ENCODE data around the gene CNTN1. TPM values are rescaled to one million over a fixed set of nuclear protein-coding genes. Genes with fewer than 3 reads are reported as not detected.

The CNTN1 gene
- total RNA-seq, 2 experiments from 2014 or later: not detected

GRCh38 chr12:40963751-40964150, 271.5 kb downstream of the CNTN1 start:
- CTCF ChIA-PET: no interaction called here
- no peaks in the 10 kb centered on the region for H3K9me3 Mint-ChIP-seq
- H3K4me3 Mint-ChIP-seq: no peak overlapping the region
- H3K4me1 Mint-ChIP-seq (ENCODE audit: low read depth): no peaks in the 10 kb centered on the region
- intact Hi-C loops (cut with micrococcal nuclease): no loop called here
- DNase-seq: no peak
- no peak overlapping the region for H3K27ac Mint-ChIP-seq
- H3K36me3 Mint-ChIP-seq (ENCODE audit: low read depth): no peaks in the 10 kb centered on the region
- H3K27me3 Mint-ChIP-seq (ENCODE audit: low read depth): peaks cover 3% of the 10 kb centered on the region

DNA sequence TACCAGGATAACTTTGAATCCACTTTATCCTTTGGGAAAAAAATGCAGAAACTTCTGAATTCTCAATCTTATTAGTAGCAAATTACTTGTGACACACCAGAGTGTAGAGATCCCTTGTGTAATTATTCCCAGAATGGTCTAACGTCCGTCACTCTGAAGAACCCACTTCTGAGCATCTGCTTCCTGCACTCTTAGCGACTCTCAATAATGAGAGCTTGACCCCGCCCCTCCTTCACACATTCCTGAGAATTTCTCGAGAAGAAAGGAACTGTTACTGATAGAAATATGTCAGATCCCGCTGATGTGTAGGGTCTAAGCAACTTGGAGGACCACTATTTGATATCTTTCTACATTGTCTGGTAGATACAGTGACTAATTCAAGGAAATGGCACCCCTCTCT, 277.6 kb downstream of the CNTN1 start:
- Mint-ChIP-seq H3K4me3 (no peak overlapping the region), H3K27me3 (ENCODE audit: low read depth) (peaks cover 3% of the 10 kb centered on the region), H3K27ac (no peak overlapping the region), H3K36me3 (ENCODE audit: low read depth) (no peaks in the 10 kb centered on the region), H3K9me3 (no peaks in the 10 kb centered on the region), H3K4me1 (ENCODE audit: low read depth) (no peaks in the 10 kb centered on the region)
- no peak for DNase-seq
- CTCF ChIA-PET: no interaction called here
- intact Hi-C loops (cut with micrococcal nuclease): no loop called here

- intact Hi-C loops (cut with micrococcal nuclease): no loop called here
- Mint-ChIP-seq H3K4me1 (ENCODE audit: low read depth) (no peaks in the 10 kb centered on the region), H3K27ac (no peak overlapping the region), H3K36me3 (ENCODE audit: low read depth) (no peaks in the 10 kb centered on the region), H3K4me3 (no peak overlapping the region), H3K27me3 (ENCODE audit: low read depth) (peaks cover 3% of the 10 kb centered on the region), H3K9me3 (no peaks in the 10 kb centered on the region)
- DNase-seq: no peak
- CTCF ChIA-PET: interaction anchor here (0.6 kb wide), 1 partner anchor 14 kb away, joined by 3 read pairs; no protein-coding TSS in a partner anchor
Measured at GRCh38 chr12:40970320-40970907, 278.2 kb downstream of the CNTN1 start.

DNA sequence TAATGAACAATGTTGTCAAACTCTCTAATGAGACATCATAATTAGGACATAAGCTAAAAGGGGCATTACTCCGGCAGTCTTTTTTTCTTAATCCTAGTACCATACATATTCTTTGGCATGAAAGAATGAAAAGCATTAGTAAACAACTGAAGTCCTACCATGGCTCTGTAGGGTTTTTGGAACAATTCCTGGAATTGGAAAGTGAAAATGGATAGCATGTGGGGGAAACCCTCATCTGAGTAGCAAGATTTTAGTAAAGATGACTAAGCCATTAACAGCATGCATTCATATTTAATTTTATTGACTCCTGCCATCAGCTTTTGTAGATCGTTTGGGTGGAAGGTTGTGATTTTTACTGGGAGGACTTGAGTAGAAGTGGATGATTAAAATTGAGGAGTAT, 279.7 kb downstream of the CNTN1 start:
- Mint-ChIP-seq H3K4me1 (ENCODE audit: low read depth) (no peaks in the 10 kb centered on the region), H3K27ac (no peak overlapping the region), H3K36me3 (ENCODE audit: low read depth) (no peaks in the 10 kb centered on the region), H3K9me3 (no peaks in the 10 kb centered on the region), H3K4me3 (no peak overlapping the region), H3K27me3 (ENCODE audit: low read depth) (no peaks in the 10 kb centered on the region)
- intact Hi-C loops (cut with micrococcal nuclease): no loop called here
- DNase-seq: no peak
- CTCF ChIA-PET: no interaction called here

- Mint-ChIP-seq H3K27me3 (ENCODE audit: low read depth) (no peaks in the 10 kb centered on the region), H3K27ac (no peak overlapping the region), H3K4me1 (ENCODE audit: low read depth) (no peaks in the 10 kb centered on the region), H3K4me3 (no peak overlapping the region), H3K9me3 (no peaks in the 10 kb centered on the region), H3K36me3 (ENCODE audit: low read depth) (no peaks in the 10 kb centered on the region)
- intact Hi-C loops (cut with micrococcal nuclease): no loop called here
- CTCF ChIA-PET: no interaction called here
- DNase-seq: no peak
Measured at GRCh38 chr12:40976546-40976945, 284.3 kb downstream of the CNTN1 start.

GRCh38 chr12:40980427-40980961, 288.3 kb downstream of the CNTN1 start:
- no peaks in the 10 kb centered on the region for H3K36me3 Mint-ChIP-seq (ENCODE audit: low read depth)
- CTCF ChIA-PET: no interaction called here
- H3K4me3 Mint-ChIP-seq: no peak overlapping the region
- no peaks in the 10 kb centered on the region for H3K4me1 Mint-ChIP-seq (ENCODE audit: low read depth)
- no peak overlapping the region for H3K27ac Mint-ChIP-seq
- intact Hi-C loops (cut with micrococcal nuclease): no loop called here
- DNase-seq: no peak
- H3K9me3 Mint-ChIP-seq: peaks cover 1% of the 10 kb centered on the region
- H3K27me3 Mint-ChIP-seq (ENCODE audit: low read depth): no peaks in the 10 kb centered on the region

- Mint-ChIP-seq H3K4me3 (no peak overlapping the region), H3K27ac (no peak overlapping the region), H3K27me3 (ENCODE audit: low read depth) (no peaks in the 10 kb centered on the region), H3K9me3 (peaks cover 5% of the 10 kb centered on the region), H3K36me3 (ENCODE audit: low read depth) (no peaks in the 10 kb centered on the region), H3K4me1 (ENCODE audit: low read depth) (no peaks in the 10 kb centered on the region)
- intact Hi-C loops (cut with micrococcal nuclease): no loop called here
- CTCF ChIA-PET: no interaction called here
- DNase-seq: no peak
Measured at GRCh38 chr12:40986001-40986400, 293.8 kb downstream of the CNTN1 start.

DNA sequence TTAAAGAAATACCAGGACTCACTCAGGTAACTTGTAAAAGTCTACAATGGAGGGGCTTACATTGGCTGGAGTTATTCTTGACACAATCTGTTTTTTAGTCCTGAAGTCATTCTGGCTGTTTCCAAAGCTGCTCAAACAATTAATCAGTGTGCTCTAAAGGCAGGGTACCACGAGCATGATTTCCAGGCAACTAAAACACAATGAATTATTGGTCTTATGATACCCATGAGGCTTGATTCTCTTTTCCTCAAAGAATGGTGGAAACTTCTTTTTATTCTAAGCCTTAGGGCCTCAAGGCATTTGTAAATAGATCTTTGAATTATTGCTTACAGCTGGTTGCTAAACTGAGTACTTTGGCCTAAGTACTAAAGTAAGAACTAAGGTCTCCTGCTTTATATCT, 296.1 kb downstream of the CNTN1 start:
- Mint-ChIP-seq H3K4me1 (ENCODE audit: low read depth) (no peaks in the 10 kb centered on the region), H3K27ac (no peak overlapping the region), H3K36me3 (ENCODE audit: low read depth) (no peaks in the 10 kb centered on the region), H3K4me3 (no peak overlapping the region), H3K27me3 (ENCODE audit: low read depth) (no peaks in the 10 kb centered on the region), H3K9me3 (peaks cover 5% of the 10 kb centered on the region)
- CTCF ChIA-PET: no interaction called here
- no peak for DNase-seq
- intact Hi-C loops (cut with micrococcal nuclease): no loop called here

DNA sequence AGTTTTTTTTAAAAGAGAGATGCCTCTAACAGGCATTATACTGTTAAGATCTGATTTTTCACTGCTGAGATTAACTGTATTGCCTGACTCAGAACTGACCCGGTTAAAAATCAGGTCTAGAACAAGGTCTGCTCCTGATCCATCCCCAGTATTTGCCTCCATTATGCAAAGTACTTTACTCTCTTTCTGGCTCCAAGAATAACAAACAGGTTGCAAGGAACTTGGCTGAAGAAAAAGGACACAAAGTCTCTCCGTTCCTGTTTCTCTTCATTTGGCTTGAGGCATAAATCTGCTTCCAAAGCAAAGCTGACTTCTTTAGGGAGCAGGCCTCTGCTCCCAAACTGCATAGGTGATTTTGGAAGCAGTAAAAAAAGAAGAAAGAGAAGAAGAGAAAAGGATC, 296.6 kb downstream of the CNTN1 start:
- intact Hi-C loops (cut with micrococcal nuclease): no loop called here
- DNase-seq: no peak
- Mint-ChIP-seq H3K4me3 (no peak overlapping the region), H3K36me3 (ENCODE audit: low read depth) (no peaks in the 10 kb centered on the region), H3K27me3 (ENCODE audit: low read depth) (no peaks in the 10 kb centered on the region), H3K9me3 (peaks cover 5% of the 10 kb centered on the region), H3K27ac (no peak overlapping the region), H3K4me1 (ENCODE audit: low read depth) (no peaks in the 10 kb centered on the region)
- CTCF ChIA-PET: no interaction called here

GRCh38 chr12:40989785-40990184, 297.5 kb downstream of the CNTN1 start:
- H3K4me3 Mint-ChIP-seq: no peak overlapping the region
- no peaks in the 10 kb centered on the region for H3K36me3 Mint-ChIP-seq (ENCODE audit: low read depth)
- CTCF ChIA-PET: no interaction called here
- intact Hi-C loops (cut with micrococcal nuclease): no loop called here
- no peak overlapping the region for H3K27ac Mint-ChIP-seq
- no peaks in the 10 kb centered on the region for H3K27me3 Mint-ChIP-seq (ENCODE audit: low read depth)
- H3K4me1 Mint-ChIP-seq (ENCODE audit: low read depth): no peaks in the 10 kb centered on the region
- DNase-seq: no peak
- H3K9me3 Mint-ChIP-seq: peaks cover 5% of the 10 kb centered on the region

DNA sequence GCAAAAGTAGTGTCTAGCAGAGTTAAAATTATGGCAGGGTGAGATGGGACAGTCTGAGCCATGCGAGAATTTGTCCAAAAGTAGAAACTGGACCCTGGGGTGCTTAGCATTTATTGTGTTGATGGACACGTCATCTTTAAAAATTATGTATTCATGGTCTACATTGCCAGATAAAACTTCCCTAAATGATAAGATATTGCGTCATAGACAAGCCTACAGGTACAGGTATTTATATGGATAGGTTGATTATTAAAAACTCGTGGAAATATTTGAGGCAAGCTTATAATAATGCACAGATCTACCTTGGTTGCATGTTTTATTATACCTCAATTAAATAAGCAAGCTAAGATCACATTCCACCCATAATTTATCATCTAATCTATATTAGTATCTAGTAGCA, 299.9 kb downstream of the CNTN1 start:
- H3K4me3 Mint-ChIP-seq: no peak overlapping the region
- no peaks in the 10 kb centered on the region for H3K9me3 Mint-ChIP-seq
- no peaks in the 10 kb centered on the region for H3K36me3 Mint-ChIP-seq (ENCODE audit: low read depth)
- no peak overlapping the region for H3K27ac Mint-ChIP-seq
- DNase-seq: no peak
- H3K27me3 Mint-ChIP-seq (ENCODE audit: low read depth): no peaks in the 10 kb centered on the region
- no peaks in the 10 kb centered on the region for H3K4me1 Mint-ChIP-seq (ENCODE audit: low read depth)
- CTCF ChIA-PET: no interaction called here
- intact Hi-C loops (cut with micrococcal nuclease): no loop called here

DNA sequence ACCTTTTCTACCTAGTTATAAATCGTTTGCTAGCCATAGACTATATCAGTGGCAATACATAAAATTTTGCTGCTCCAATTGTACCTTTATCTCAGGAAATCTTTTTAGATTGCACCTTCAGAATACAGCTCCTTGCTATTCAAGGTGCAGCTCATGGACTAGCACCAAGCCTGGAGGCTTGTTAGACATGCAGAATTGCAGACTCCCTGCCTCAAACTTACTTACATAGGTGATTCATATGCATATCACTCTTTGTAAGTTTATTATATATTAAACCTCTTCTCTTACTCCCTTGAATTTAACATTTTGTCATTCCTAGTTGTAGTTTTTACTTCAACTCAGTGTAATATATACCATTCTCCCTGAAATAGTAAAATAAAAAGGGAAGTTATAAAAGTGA, 300.4 kb downstream of the CNTN1 start:
- H3K27ac Mint-ChIP-seq: no peak overlapping the region
- no peak for DNase-seq
- H3K4me3 Mint-ChIP-seq: no peak overlapping the region
- no peaks in the 10 kb centered on the region for H3K27me3 Mint-ChIP-seq (ENCODE audit: low read depth)
- no peaks in the 10 kb centered on the region for H3K36me3 Mint-ChIP-seq (ENCODE audit: low read depth)
- no peaks in the 10 kb centered on the region for H3K4me1 Mint-ChIP-seq (ENCODE audit: low read depth)
- intact Hi-C loops (cut with micrococcal nuclease): no loop called here
- CTCF ChIA-PET: no interaction called here
- no peaks in the 10 kb centered on the region for H3K9me3 Mint-ChIP-seq

DNA sequence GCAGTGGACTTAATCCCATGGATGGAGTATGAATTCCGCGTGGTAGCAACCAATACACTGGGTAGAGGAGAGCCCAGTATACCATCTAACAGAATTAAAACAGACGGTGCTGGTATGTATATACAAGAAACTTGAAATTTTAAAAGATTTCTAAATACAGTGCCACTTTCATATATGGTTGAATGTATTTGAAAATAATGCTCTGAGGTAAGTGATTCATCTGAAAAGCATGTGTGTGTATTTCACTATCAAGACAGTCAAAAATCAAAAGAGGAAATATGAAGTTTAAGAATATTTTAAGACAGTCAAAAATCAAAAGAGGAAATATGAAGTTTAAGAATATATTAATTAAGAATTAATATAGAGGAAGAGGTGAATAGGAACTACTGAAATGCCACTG, 300.9 kb downstream of the CNTN1 start:
- no peak overlapping the region for H3K27ac Mint-ChIP-seq
- CTCF ChIA-PET: no interaction called here

More for the DNA sequence above, 300.9 kb downstream of the CNTN1 start:
- H3K27me3 Mint-ChIP-seq (ENCODE audit: low read depth): no peaks in the 10 kb centered on the region
- no peaks in the 10 kb centered on the region for H3K36me3 Mint-ChIP-seq (ENCODE audit: low read depth)
- intact Hi-C loops (cut with micrococcal nuclease): no loop called here
- no peak overlapping the region for H3K4me3 Mint-ChIP-seq
- DNase-seq: no peak
- H3K4me1 Mint-ChIP-seq (ENCODE audit: low read depth): no peaks in the 10 kb centered on the region
- no peaks in the 10 kb centered on the region for H3K9me3 Mint-ChIP-seq
